LHCN-M2 (cell line): Measurements from ENCODE around the gene PRCC. TPM values are rescaled to one million over a fixed set of nuclear protein-coding genes. Genes with fewer than 3 reads are reported as not detected.
"Not testable (repeated sequence)": the region's sequence is repeated elsewhere in the genome, so short reads cannot be mapped to it uniquely, and the experiment has no call there.

Experiments used
- DNase-seq: peaks from one replicate; pipeline ENCODE4 v3.0.0-alpha.2; 2012; ENCODE audit warnings: low read depth
- total RNA-seq: library from RNA; depleted of rRNA; stranded (reverse); fragments of >200 nt; gene quantifications from 2 replicates; pipeline ENCODE4 v1.2.3, GENCODE V29; 2014

PRCC gene
- total RNA-seq, 1 experiment from 2014 or later, result 44.4 TPM

DNA sequence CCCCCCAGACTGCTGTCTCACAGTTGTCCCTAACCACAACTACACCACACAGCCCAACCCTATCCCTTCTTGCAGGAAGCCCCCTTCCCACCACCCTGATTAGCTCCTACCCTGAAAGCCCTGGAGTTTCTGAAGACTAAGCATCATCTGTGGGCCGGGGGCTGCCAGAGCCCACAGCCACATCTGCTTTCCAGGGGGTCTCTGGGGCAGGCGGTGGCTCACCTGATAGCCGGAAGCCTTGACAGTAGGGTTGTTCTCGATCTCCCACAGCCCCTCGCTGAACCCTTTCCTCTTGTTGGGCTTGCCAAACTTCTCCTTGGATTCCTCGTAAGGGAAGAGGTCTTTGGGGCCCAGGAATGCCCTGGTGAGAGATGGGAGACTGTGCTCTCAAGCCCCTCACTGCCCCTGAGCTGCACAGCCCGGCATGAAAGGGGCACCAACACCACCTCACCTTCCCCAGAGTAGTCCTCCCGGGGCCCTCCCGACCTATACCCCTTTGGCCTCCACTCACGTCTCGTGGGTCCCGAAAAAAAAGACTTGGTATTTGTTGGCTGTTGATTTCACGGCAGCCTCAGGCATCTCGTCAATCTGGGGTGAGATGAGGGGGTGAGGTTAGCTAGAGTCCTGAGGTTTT is 22.4 kb upstream of the PRCC start:
- DNase-seq, result no peak

DNA sequence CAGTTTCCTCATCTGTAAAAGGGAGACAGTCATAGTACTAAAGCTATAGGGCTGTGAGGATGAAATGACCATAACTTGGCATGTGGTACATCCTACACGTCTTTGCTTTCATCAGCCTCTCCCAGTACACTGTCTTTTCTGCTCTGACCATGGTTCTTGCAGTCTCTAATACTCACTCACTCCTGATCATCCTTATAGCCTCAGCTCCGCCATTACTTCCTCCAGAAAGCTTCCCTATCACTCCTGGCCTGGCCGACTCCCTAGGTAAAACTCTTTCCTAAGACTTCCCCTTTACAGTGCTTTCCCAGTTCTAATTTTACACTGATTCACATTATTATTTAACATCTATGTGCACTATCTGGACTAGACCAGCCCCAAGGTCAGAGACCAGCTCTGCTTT is 21.5 kb upstream of the PRCC start:
- DNase-seq, result no peak

DNA sequence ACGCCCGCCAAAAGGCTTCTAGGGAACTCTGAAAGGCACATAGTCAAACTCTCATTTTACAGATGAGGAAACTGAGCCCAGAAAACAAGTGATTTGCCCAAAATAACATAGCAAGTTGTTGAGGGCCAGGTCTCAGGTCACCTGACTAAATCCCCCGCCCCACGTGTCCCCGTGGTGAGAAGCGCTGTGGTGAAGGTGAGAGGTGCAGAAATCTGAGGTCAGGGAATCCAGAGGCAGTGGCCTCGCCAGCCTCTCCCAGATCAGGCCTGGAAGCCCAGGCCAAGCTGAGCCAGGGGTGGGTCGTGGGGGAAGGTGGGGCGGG is 21.0 kb upstream of the PRCC start:
- DNase-seq, result no peak

DNA sequence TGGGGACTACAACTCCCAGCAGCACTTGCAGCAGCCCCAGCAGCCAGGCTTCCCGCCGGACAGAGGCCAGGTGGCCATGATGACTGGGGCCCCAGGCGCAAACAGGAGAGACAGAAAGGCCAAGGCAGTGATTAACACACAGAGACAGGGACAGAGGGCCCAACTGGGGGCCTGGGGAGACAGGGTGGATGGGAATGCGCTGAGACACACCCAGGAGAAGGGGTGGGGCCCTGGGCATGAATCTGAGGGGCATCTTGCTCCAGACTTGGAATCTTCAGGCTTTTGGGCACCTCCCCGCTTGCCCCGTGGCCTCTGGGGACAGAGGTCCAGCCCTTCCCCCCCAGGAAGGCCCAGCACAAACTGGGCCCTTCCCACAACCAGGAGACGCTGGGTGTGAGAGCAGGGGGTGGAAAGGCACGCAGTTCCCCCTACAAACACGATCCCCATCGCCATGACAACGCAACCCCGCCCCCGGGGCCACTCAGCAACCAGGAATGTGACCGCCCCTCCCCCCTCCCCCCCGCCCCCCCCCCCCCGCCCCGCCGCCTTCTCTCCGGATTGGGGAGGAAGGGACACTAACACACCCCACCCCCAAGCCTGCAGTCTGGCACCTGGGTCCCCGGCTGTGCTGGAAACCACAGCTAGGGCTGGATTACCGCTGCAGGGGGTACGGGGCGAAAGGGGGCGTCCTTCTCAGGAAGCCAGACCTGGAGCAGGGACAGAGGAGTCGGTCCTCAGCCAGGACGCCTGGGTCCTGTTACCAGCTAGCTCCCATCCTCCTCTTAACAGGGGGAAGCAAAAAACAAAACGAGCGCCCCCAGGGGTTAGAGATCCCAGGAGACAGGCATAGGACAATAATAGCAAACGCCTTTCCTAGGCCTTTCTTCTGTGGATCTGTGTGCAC is 20.4 kb upstream of the PRCC start:
- peak; percentile 96 for DNase-seq

DNA sequence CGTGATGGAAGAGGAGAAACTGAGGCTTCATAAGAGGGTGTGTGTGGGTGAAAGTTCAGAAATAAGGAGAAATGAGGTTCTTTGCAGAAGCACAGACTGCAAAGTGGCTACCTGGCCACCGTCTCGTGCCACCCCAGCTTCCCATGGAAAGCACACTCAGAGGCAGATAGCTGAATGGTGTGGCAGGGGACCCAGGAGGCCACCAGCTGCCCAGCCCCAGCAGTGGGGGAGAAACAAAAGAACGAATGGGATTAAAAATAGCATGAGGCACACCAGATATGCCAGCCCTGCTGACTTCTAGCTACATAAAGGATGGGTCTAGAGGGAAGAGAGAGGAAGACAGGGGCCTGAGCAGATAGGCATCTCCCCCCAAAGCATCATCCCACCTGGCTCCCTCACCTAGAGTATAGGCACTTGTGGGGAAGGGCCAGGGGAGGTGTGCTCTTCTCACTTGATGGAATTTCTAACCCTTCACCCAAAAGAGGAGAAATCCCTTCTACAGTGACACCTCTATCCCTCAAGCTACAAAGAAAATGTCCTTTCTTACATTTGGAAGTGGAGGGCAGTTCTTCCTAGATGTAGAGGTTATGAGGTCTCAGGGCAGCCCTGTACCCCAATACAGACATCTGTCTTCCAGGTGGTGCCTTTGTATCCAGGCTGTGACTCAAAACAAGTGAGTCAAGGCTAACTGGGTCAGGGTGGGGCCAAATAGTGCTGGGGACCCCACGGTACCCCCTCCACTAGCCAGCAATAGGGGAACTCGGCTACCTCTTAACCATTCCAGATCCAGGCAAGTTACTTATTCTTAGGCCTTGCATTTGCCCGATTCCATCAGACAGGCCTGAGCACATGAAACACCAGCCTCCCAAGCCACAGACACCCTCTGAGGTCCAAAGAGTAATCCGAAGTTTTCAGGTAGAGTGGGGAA is 19.3 kb upstream of the PRCC start:
- DNase-seq, result peak; percentile 54

DNA sequence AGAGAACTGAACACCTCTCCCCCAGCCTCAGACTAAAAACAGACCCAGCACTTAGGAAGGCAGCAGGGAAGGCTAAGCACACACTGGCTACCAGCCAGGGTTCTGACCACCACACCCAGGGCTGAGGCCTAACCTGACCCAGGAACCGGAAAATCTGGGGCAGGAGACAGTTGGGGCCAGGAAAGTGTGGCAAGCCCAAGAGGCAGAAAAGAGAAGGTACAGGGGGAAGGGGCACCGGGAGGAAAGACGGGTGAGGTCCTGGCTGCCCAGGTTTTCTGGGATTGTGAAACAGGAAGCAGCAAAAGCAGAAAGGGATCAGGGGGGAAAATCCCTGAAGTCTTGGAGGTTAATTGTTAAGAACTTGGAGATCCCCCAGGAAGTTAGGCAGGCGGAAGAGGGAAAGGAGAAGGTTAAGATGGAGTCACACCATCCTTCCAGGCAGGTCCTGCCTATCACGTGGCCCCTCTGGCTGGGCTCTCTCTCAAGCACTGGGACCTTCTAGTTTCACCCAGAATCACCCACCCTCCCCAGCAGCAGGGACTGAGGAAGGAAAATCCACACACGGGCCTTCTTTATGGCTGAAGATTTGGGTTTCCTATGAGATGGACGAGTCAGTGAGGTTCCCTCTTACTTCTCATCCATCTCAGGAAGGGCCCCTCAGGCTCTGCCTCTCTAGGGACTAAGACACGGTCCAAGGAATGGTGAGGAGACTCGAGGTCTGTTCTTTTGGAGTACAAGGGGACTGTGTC is 18.5 kb upstream of the PRCC start:
- DNase-seq, result peak; percentile 60

DNA sequence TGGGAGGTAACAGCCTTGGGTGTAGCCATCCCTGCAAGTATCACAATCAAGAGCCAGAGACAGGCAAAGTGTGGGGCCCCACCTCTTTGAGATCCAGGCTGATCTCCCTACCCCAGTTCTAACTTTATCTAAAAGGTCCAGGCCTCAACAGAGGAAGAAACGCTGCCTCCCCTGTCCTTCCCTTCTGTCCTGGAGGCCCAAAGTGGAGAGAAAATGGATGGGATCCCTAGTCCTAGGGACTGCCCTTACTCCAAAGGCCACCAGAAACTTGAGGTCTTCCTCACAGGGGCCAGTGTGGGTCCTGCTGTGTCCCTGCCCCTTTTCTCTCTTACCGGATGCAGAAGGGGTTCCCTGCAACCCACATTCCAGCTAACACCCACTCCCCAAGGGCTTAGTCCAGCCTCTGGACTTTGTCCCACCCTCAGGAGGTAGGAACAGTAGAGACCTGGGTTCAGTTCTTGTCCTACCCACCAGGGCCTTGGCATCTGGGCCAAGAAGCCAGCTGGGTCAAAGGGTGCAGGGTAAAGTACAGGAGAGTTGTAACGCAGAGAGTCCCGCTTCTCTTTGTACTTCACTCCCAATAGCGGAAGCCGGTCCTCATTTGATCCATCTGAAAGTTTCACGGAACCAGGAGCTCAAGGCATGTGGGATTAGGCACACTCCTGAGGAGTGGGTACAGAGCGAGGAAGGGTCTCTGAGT is 17.8 kb upstream of the PRCC start:
- DNase-seq, result peak; percentile 20

DNA sequence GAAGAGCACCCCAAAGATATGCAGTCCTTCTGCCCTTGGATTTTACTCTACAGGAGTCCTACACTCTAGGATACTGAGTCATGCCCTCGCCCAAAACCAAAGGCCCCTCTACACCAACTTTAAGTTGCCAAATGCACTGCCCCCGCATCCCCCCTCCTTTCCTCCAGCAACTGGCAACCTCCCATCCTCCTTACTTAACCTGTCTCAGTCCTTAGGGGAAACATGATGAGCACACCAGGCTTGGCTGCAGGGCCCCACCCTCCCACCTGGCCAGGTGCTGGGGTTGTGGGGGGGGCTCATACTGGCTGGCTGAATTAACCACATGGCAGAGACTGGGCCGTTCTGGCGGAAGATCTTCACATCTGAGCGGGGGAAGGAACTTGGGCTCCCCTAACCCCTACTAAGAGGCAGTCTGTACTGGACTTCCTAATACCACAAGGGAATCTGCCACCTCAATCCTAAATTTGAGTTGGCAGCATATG is 17.1 kb upstream of the PRCC start:
- DNase-seq, result peak; percentile 66

DNA sequence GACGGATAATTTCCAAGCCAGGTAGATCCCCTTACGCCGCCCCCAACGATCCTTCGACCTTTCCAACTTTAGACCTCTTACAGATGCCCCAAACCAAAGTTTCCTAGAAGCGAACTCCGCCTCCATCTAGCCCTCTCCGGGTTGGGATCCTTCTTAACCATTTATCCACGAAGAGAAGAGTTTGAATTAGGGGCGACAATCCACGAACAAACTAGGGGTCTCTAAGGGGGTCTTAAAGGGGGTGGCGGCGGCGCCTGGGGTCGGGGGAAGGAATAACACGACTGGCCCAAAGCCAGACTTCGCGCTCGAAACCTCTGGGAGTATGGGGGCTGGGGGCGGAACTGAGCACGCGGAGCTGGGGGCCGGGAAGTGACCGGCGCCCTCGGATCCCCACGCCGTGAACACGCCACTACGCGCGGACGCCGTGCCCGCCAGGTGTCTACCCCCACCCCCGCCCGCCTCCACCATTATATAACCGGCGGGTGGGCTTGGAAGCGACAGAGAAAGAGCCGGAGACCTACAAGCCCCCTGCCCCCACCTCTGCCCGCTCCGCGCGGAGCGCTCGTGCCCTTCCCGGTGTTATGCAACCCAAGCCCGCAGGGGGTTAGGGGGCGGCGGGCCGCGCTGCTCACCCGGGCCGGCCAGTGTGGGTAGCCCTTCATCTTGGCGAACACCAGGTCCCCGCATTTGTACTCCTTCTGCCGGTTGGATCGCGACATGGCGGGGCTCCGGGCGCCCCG is 16.5 kb upstream of the PRCC start:
- DNase-seq, result peak; percentile 34

DNA sequence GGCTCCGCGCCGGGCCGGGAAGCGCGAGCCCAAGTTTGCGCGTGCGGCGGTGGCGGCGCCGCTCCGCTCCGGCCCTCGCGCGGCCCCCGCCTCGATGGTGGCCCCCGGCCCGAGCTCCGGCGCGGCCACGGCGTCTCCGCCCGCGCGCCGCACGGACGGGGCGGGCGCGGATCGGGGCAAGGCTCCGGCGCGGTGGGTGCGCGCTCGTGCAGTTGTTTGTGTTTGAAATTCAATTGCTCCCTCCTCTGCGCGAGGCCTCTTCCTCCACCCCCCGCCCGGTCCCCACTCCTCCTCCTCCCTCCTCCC is 15.9 kb upstream of the PRCC start, which contains the start of gene HDGF:
Gene HDGF (minus strand): TSS at position 225 of the 306 bp plus-strand sequence. CDS start 246 bp downstream, outside the sequence.
- no peak for DNase-seq

DNA sequence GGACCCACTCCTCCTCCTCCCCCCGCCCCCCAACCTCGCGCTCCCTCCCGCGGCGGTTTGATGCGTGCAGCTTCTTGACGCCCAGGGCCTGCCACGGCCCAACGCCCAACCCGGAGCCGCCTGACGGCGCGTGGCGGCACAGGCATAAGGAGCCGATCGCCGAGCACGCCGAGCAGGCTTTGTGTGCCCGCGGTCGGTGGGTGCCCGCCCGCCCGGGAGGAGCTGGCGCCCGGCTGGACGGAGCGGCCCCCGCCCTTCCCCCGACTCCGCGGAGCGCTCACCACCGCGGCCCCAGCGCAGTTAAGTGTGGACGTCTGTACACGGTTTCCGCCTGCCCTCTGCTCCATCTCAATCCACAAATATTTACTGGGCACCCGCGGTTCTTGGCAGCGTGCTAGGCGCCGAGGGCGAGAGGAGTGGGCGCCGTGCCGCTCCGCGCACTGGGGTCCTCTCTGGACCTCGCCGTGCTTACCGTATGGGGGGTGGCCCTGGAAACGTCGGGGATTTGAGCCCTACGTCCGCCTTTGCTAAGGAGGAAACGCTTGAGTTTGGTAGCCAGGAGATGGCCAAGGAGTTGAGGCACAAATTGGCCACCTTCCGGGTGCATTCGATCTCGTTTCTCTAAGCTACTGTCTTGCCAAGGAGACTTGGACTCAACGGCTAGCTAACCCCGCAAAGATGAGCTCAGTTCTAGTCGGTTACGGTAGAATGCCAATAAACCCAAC is 15.4 kb upstream of the PRCC start:
- peak; percentile 96 for DNase-seq

DNA sequence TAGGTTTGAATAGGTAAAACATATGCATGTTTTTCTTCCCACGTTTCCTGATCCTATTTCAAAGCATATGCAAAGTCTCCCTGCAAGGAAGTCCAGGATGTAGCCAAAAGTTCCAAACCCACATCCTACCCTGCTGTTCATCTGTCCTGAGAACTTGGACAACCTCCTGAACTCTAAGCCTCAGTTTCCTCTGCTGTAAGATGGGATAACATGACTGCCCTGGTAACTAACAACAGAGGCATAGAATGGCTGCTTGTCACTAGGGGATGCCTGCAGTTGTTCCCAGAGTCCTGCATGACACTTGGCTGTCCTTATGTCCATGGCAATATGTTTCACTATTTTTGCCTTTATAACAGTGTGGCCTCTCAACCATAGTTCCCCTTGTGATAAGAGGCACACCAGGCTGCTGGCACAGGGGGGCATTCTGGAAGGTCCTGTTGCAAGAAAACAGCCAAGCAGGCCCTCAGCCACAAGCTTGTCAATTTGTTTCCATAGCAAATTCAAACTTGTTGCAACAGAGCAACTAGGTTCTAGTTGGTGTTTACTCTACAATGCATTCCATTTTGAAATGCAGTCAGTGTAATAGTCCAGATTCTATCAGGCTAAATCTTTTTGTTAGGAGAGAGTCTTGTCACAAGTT is 14.4 kb upstream of the PRCC start:
- peak; percentile 12 for DNase-seq

DNA sequence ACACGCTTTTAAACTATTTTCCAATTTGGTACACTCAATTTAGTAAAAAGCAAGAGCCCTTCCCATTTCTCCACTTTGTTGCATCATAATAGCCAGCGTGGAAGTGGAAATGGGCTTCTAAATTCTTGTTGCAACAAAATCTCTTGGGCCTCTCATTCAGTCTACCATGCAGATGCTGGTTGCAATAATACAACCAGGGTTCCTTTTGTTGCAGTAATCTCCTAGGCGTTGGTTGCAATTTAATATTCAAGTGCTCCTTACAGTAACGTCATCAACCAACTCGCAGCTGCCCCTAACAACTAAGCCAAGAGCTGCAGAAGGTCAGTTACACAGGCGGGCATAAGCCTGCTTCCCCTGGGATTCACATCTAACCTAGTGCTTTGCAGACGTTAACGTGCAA is 13.1 kb upstream of the PRCC start:
- DNase-seq, result peak; percentile 36

DNA sequence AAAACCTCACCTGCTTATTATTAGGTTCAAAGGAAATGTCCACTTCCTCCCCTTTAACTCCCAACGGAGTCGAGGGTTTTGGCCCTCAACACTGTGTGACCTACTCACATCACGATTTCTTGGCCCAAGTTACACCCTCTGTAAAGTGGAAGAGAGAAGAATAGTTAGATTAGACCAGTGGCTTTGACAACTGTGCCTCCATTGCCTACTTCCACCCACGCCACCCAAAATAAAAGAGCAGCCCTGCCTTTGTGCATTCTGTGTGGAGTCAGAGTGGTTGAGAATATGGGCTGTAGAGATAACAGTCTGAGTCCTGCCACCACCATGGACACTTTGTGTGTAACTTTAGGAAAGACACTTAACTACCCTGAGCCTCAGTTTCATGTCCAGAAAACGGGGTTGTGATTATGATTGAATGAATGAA is 11.8 kb upstream of the PRCC start:
- DNase-seq, result no peak

DNA sequence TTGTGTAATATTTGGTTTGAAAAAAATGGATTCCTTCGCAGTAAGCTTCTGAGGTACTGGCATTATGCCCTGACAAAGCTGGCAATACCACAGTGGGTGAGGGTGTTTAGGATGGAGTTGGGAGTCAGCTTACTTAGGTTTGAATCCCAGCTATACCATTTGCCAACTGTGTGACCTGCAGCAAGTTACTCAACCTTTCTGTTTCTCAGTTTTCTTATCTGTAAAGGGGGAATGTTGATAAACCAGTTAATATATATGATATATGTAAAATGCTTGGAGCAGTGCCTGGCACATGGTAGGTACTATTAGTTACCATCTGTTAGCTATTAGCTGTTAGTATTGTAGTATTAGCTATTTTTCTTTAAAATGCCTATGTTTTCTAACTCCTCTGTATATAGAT is 11.0 kb upstream of the PRCC start:
- DNase-seq, result no peak

DNA sequence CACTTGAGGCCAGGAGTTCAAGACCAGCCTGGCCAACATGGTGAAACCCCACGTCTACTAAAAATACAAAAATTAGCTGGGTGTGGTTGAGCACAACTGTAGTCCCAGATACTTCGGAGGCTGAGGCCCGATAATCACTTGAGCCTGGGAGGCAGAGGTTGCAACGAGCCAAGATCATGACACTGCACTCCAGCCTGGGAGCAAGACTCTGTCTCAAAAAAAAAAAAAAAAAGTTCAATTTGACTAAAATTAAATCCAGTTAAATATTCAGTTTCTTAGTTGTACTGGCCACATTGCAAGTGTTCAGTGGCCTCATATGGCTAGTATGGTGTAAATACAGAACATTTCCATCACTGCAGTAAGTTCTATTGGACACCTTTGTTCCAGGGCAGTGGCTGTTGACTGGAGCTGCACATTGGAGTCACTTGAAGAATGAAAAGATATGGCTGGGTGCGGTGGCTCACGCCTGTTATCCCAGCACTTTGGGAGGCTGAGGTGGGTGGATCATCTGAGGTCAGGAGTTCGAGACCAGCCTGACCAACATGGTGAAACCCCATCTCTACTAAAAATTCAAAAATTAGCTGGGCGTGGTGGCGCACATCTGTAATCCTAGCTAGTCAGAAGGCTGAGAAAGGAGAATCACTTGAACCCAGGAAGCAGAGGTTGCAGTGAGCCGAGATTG is 9.6 kb upstream of the PRCC start:
- not testable (repeated sequence) for DNase-seq

DNA sequence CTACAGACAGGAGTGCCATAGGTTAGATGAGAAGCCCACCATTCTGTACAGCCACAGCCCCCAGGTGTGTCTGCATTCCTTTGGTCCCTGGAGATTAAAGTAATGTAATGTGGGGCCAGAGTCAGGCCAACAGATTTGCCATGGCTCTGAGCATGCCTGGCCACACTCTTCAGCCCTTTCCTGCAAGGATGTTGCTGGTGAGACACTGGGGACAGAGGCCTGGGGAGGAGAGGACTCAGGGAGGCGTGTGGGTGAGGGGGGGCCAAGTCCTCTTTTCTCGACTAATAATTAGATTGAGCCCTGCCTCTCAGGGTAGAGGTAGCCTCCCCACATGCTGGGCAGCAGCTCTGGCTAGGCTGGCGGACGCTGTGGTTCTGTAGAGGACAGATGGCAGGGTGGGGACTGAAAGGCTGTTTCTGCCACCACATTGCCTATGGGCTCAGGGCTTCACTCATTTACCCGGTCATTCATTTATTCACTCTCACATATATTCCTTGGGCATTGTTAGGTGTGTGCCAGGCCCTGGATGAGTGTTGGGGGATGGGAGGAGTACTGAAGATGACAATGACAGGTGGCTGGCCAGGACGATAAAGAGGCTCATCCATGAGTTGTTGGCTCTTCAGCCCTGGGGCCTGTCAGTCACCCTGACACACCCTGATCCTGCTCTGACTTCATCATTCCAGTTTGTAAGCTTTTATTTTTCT is 7.1 kb upstream of the PRCC start:
- peak; percentile 25 for DNase-seq

DNA sequence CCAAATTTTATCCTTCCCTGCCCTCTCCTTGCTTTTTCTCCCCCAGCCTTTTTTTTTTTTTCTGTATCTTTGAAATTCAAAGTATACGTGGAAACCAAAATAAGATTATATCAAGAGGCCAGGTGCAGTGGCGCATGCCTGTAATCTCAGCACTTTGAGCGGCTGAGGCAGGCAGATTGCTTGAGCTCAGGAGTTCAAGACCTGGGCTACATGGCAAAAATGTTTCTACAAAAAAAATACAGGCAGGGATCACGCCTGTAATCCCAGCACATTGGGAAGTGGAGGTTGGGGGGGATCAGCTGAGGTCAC is 6.6 kb upstream of the PRCC start:
- DNase-seq, result no peak
